CD4-positive, alpha-beta memory T cell (primary cell): Measurements from ENCODE around the gene TELO2. TPM values are rescaled to one million over a fixed set of nuclear protein-coding genes. Genes with fewer than 3 reads are reported as not detected.

Experiments
- CTCF ChIA-PET: fragments of 350-600 bp; sonication (Branson Sonifier 250); formaldehyde crosslinking; loops from one replicate; lab custom pipeline; 2021; ENCODE audit warnings: inconsistent platforms; ENCODE audit not compliant: partially characterized antibody; lab: Charles Lee
- POLR2A ChIA-PET: fragments of 350-600 bp; sonication (Branson Sonifier 250); formaldehyde crosslinking; loops from one replicate; lab custom pipeline; 2021; ENCODE audit not compliant: partially characterized antibody; lab: Charles Lee
- DNase-seq, 5 donors: peaks; one replicate each; pipeline versions ENCODE4 v3.0.0 to v3.0.0-alpha.2; 2020 to 2022; ENCODE audit warnings: mixed read lengths in 1 of 5
- H3K27ac ChIP-seq: one replicate; pipeline ENCODE4 v1.7.0; 2013; ENCODE audit warnings: low read depth, low read length
- H3K27me3 ChIP-seq: 2 replicates; pipeline ENCODE4 v1.7.0; 2013; ENCODE audit warnings: mild to moderate bottlenecking, low read length, moderate library complexity; ENCODE audit not compliant: insufficient read depth
- H3K36me3 ChIP-seq: 2 replicates; pipeline ENCODE4 v1.7.0; 2013; ENCODE audit warnings: mild to moderate bottlenecking, low read length, moderate library complexity; ENCODE audit not compliant: insufficient read depth
- H3K4me1 ChIP-seq: 2 replicates; pipeline ENCODE4 v1.7.0; 2013; ENCODE audit warnings: mild to moderate bottlenecking, low read length, moderate library complexity; ENCODE audit not compliant: insufficient read depth
- H3K4me3 ChIP-seq, 2 donors: one replicate each; pipeline ENCODE4 v1.7.0; 2013; ENCODE audit warnings: low read length in 2 of 2, mild to moderate bottlenecking in 1 of 2
- H3K9me3 ChIP-seq, 2 donors: one replicate each; pipeline ENCODE4 v1.7.0; 2013; ENCODE audit warnings: low read length in 2 of 2, control low read depth in 1 of 2; ENCODE audit not compliant: control insufficient read depth in 1 of 2
- H3K27ac Mint-ChIP-seq, 7 donors: one replicate each; pipeline ENCODE4 v1.8.0; 2020 to 2021; ENCODE audit warnings: mixed read lengths in 7 of 7, mild to moderate bottlenecking in 6 of 7, inconsistent platforms in 3 of 7, moderate library complexity in 3 of 7
- H3K27me3 Mint-ChIP-seq, 2 donors: one replicate each; pipeline ENCODE4 v1.8.0; 2020 to 2021; ENCODE audit warnings: mixed read lengths in 2 of 2
- H3K36me3 Mint-ChIP-seq, 2 donors: one replicate each; pipeline ENCODE4 v1.8.0; 2020 to 2021; ENCODE audit warnings: mixed read lengths in 2 of 2, inconsistent platforms in 1 of 2, mild to moderate bottlenecking in 1 of 2
- H3K4me1 Mint-ChIP-seq, 4 donors: one replicate each; pipeline ENCODE4 v1.8.0; 2020 to 2021; ENCODE audit warnings: mixed read lengths in 4 of 4, mild to moderate bottlenecking in 1 of 4
- H3K4me3 Mint-ChIP-seq, 8 donors: one replicate each; pipeline ENCODE4 v1.8.0; 2020 to 2021; ENCODE audit warnings: mixed read lengths in 8 of 8, mild to moderate bottlenecking in 7 of 8, moderate library complexity in 6 of 8, inconsistent platforms in 3 of 8
- H3K9me3 Mint-ChIP-seq, 8 donors: one replicate each; pipeline ENCODE4 v1.8.0; 2020 to 2021; ENCODE audit warnings: mixed read lengths in 8 of 8, mild to moderate bottlenecking in 5 of 8, inconsistent platforms in 3 of 8, moderate library complexity in 1 of 8
- intact Hi-C: fragments of 100-400 bp; cut with micrococcal nuclease; formaldehyde crosslinking; loops from one replicate; pipeline ENCODE4 v1.15.1; 2023
- polyA plus RNA-seq, 2 donors: library from polyadenylated mRNA; unstranded; fragments of 300-500 nt; fragmentation: Illumina TruSeq; gene quantifications; one replicate each; pipeline ENCODE4 v1.2.3, GENCODE V29; 2021
- total RNA-seq, 2 experiments: library from RNA; stranded (reverse); gene quantifications; one replicate each; pipeline ENCODE4 v1.2.3, GENCODE V29; 2021

The TELO2 gene
- total and polyA plus RNA-seq, 4 experiments from 2014 or later, result 11.3 to 56.0 (median 34.9) TPM

- intact Hi-C loops, result loop anchor here (2.0 kb wide), 1 partner anchor 14 kb away; no protein-coding TSS in a partner anchor
- peaks cover 29 to 90% (median 66%) of the 10 kb centered on the region in 4 donors for H3K4me1 Mint-ChIP-seq
- peak overlapping the region in 7 of 8 donors; percentile 72 to 84 (median 79) for H3K4me3 Mint-ChIP-seq
- H3K36me3 Mint-ChIP-seq, result peaks cover 22 to 69% of the 10 kb centered on the region in 2 donors
- H3K27me3 Mint-ChIP-seq, result no peaks in the 10 kb centered on the region
- Histone ChIP-seq H3K4me1 (peaks cover 85% of the 10 kb centered on the region), H3K36me3 (peaks cover 37% of the 10 kb centered on the region), H3K4me3 (peak overlapping the region in 1 of 2 donors; percentile 6), H3K27me3 (no peaks in the 10 kb centered on the region), H3K27ac (peak overlapping the region; percentile 42), H3K9me3 (no peaks in the 10 kb centered on the region)
- POLR2A ChIA-PET, result interaction anchor here (1.0 to 6.6 kb wide), 6 partner anchors 8 to 123 kb away, joined by 3 to 47 read pairs (median 4); partner anchors contain the start of genes TMEM204 and UQCC4
- H3K9me3 Mint-ChIP-seq, result no peaks in the 10 kb centered on the region
- CTCF ChIA-PET, result no interaction called here
- DNase-seq, result peak in 4 of 5 donors; percentile 15 to 76 (median 38)
- H3K27ac Mint-ChIP-seq, result peak overlapping the region; percentile 27 to 94 (median 80)
Observed at GRCh38 chr16:1543085-1543896, 50.1 kb downstream of the TELO2 start.

- Mint-ChIP-seq H3K27ac (peak overlapping the region; percentile 50 to 94 (median 80)), H3K4me3 (peak overlapping the region; percentile 26 to 69 (median 52)), H3K9me3 (no peaks in the 10 kb centered on the region), H3K36me3 (peaks cover 28 to 76% of the 10 kb centered on the region in 2 donors), H3K4me1 (peaks cover 33 to 90% (median 65%) of the 10 kb centered on the region in 4 donors), H3K27me3 (no peaks in the 10 kb centered on the region)
- DNase-seq, result no peak
- Histone ChIP-seq H3K4me1 (peaks cover 66% of the 10 kb centered on the region), H3K27me3 (no peaks in the 10 kb centered on the region), H3K4me3 (no peak overlapping the region), H3K36me3 (peaks cover 30% of the 10 kb centered on the region), H3K27ac (peak overlapping the region; percentile 2), H3K9me3 (no peaks in the 10 kb centered on the region)
- CTCF ChIA-PET, result no interaction called here
- intact Hi-C loops, result no loop called here
- POLR2A ChIA-PET, result interaction anchor here (0.7 to 6.6 kb wide), 7 partner anchors 10 to 66 kb away, joined by 3 to 47 read pairs (median 4); partner anchors contain the start of genes CRAMP1, IFT140, TELO2 and TMEM204
Observed at GRCh38 chr16:1545044-1546040, 52.2 kb downstream of the TELO2 start.

DNA sequence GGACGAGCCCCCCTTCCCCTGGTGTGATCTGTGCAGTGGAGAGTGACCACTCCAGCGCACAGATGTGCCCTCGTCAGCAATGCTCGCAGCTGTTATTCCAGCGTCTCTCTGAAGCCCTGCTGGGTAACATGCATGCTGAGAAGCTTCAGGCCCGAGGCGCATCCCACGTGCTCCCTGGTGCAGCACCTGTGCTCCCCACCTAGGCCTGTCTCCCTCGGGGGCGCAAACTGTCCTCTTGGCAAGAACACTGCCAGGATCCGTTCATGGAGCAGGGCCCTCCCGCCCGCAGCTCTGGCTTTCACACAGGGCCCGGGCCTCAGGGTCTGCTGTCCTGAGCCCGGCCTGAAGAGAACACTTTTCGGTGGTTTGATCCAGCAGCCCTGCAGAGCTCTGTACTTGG is 53.3 kb downstream of the TELO2 start:
- peak overlapping the region in 2 of 7 donors; percentile 35 to 57 for H3K27ac Mint-ChIP-seq

GRCh38 chr16:1548233-1548632 is 55.1 kb downstream of the TELO2 start:
- H3K4me3 Mint-ChIP-seq, result no peak overlapping the region
- DNase-seq, result no peak
- no peaks in the 10 kb centered on the region for H3K9me3 Mint-ChIP-seq
- no peaks in the 10 kb centered on the region for H3K27me3 Mint-ChIP-seq
- intact Hi-C loops, result no loop called here
- CTCF ChIA-PET, result interaction anchor here (1.2 kb wide), 1 partner anchor 10 kb away, joined by 5 read pairs; no protein-coding TSS in a partner anchor
- Histone ChIP-seq H3K27ac (no peak overlapping the region), H3K4me1 (peaks cover 46% of the 10 kb centered on the region), H3K9me3 (no peaks in the 10 kb centered on the region), H3K4me3 (no peak overlapping the region), H3K36me3 (peaks cover 36% of the 10 kb centered on the region), H3K27me3 (no peaks in the 10 kb centered on the region)
- peak overlapping the region in 4 of 7 donors; percentile 13 to 74 (median 73) for H3K27ac Mint-ChIP-seq
- peaks cover 28 to 80% (median 48%) of the 10 kb centered on the region in 4 donors for H3K4me1 Mint-ChIP-seq
- H3K36me3 Mint-ChIP-seq, result peaks cover 34 to 70% of the 10 kb centered on the region in 2 donors
- POLR2A ChIA-PET, result interaction anchor here (1.0 to 6.6 kb wide), 5 partner anchors 9 to 13 kb away, joined by 3 to 47 read pairs (median 5); partner anchors contain the start of gene TMEM204

More for the DNA sequence above, 53.3 kb downstream of the TELO2 start:
- no peaks in the 10 kb centered on the region for H3K27me3 ChIP-seq
- H3K27ac ChIP-seq, result peak overlapping the region; percentile 2
- Mint-ChIP-seq H3K27me3 (no peaks in the 10 kb centered on the region), H3K36me3 (peaks cover 23 to 73% of the 10 kb centered on the region in 2 donors), H3K4me1 (peaks cover 31 to 83% (median 56%) of the 10 kb centered on the region in 4 donors), H3K4me3 (peak overlapping the region in 1 of 8 donors; percentile 55), H3K9me3 (no peaks in the 10 kb centered on the region)
- H3K9me3 ChIP-seq, result no peaks in the 10 kb centered on the region
- intact Hi-C loops, result no loop called here
- DNase-seq, result no peak
- H3K4me1 ChIP-seq, result peaks cover 62% of the 10 kb centered on the region
- ChIA-PET POLR2A (interaction anchor here (0.7 to 6.6 kb wide), 6 partner anchors 9 to 65 kb away, joined by 3 to 47 read pairs (median 8); partner anchors contain the start of genes CRAMP1, IFT140, TELO2 and TMEM204), CTCF (interaction anchor here (0.6 kb wide), 1 partner anchor 32 kb away, joined by 3 read pairs; no protein-coding TSS in a partner anchor)
- no peak overlapping the region for H3K4me3 ChIP-seq
- H3K36me3 ChIP-seq, result peaks cover 29% of the 10 kb centered on the region

GRCh38 chr16:1548727-1549126 is 55.6 kb downstream of the TELO2 start:
- Mint-ChIP-seq H3K27me3 (no peaks in the 10 kb centered on the region), H3K4me3 (no peak overlapping the region), H3K9me3 (no peaks in the 10 kb centered on the region), H3K36me3 (peaks cover 33 to 73% of the 10 kb centered on the region in 2 donors), H3K4me1 (peaks cover 24 to 78% (median 45%) of the 10 kb centered on the region in 4 donors), H3K27ac (no peak overlapping the region)
- peaks cover 41% of the 10 kb centered on the region for H3K4me1 ChIP-seq
- CTCF ChIA-PET, result no interaction called here
- no peaks in the 10 kb centered on the region for H3K9me3 ChIP-seq
- no peak overlapping the region for H3K27ac ChIP-seq
- intact Hi-C loops, result no loop called here
- DNase-seq, result no peak
- H3K36me3 ChIP-seq, result peaks cover 39% of the 10 kb centered on the region
- H3K27me3 ChIP-seq, result no peaks in the 10 kb centered on the region
- POLR2A ChIA-PET, result interaction anchor here (1.0 to 6.6 kb wide), 5 partner anchors 9 to 14 kb away, joined by 3 to 47 read pairs (median 5); partner anchors contain the start of gene TMEM204
- H3K4me3 ChIP-seq, result no peak overlapping the region

DNA sequence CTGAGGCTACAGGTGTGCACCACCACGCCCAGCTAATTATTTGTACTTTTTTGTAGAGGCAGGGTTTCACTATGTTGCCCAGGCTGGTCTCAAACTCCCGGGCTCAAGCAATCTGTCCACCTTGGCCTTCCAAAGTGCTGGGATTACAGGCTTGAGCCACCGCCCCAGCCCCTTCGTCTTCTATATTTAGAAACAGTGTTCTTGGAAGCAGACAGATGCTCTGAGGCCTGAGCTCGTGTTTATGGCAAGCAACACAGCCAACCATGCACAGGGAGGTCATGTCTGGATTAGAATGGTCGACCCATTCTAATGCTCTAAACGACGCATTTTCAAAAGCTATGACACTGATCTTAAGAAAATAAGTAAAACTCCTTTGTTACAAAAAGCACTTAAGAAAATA is 56.9 kb downstream of the TELO2 start:
- no peak for DNase-seq
- Mint-ChIP-seq H3K27ac (peak overlapping the region in 5 of 7 donors; percentile 17 to 57 (median 40)), H3K4me3 (no peak overlapping the region), H3K9me3 (no peaks in the 10 kb centered on the region), H3K36me3 (peaks cover 32 to 75% of the 10 kb centered on the region in 2 donors), H3K27me3 (no peaks in the 10 kb centered on the region), H3K4me1 (peaks cover 21 to 70% (median 41%) of the 10 kb centered on the region in 4 donors)
- Histone ChIP-seq H3K4me1 (peaks cover 30% of the 10 kb centered on the region), H3K27me3 (no peaks in the 10 kb centered on the region), H3K36me3 (peaks cover 42% of the 10 kb centered on the region), H3K27ac (no peak overlapping the region), H3K4me3 (no peak overlapping the region), H3K9me3 (no peaks in the 10 kb centered on the region)
- ChIA-PET CTCF (no interaction called here), POLR2A (interaction anchor here (0.7 to 1.4 kb wide), 2 partner anchors 9 to 17 kb away, joined by 3 to 5 read pairs; partner anchors contain the start of gene TMEM204)
- intact Hi-C loops, result no loop called here
